Activated naive CD8-positive, alpha-beta T cell treated with anti-CD3 and anti-CD28 coated beads for 36 hours (primary cell): ENCODE data around the gene TMTC1. TPM values are rescaled to one million over a fixed set of nuclear protein-coding genes. Genes with fewer than 3 reads are reported as not detected.
"Not testable (repeated sequence)": the region's sequence is repeated elsewhere in the genome, so short reads cannot be mapped to it uniquely, and the experiment has no call there.

Source experiments
- DNase-seq: peaks from one replicate; pipeline ENCODE4 v3.0.0; 2021
- H3K27ac Mint-ChIP-seq: one replicate; pipeline ENCODE4 v1.8.0; 2022; ENCODE audit warnings: mild to moderate bottlenecking, moderate library complexity, mixed read lengths
- H3K27me3 Mint-ChIP-seq: one replicate; pipeline ENCODE4 v1.8.0; 2022; ENCODE audit warnings: mild to moderate bottlenecking, mixed read lengths
- H3K36me3 Mint-ChIP-seq: one replicate; pipeline ENCODE4 v1.8.0; 2021; ENCODE audit warnings: mild to moderate bottlenecking, mixed read lengths
- H3K4me1 Mint-ChIP-seq: one replicate; pipeline ENCODE4 v1.8.0; 2021; ENCODE audit warnings: mixed read lengths
- H3K4me3 Mint-ChIP-seq: one replicate; pipeline ENCODE4 v1.8.0; 2022; ENCODE audit warnings: mild to moderate bottlenecking, moderate library complexity, mixed read lengths
- H3K9me3 Mint-ChIP-seq: one replicate; pipeline ENCODE4 v1.8.0; 2022; ENCODE audit warnings: mixed read lengths
- total RNA-seq, 2 experiments: library from RNA; stranded (reverse); gene quantifications; one replicate each; pipeline ENCODE4 v1.2.3, GENCODE V29; 2021

Gene TMTC1
- not detected for total RNA-seq

- peak; percentile 2 for DNase-seq
- Mint-ChIP-seq H3K4me1 (peaks cover 8% of the 10 kb centered on the region), H3K4me3 (peak within 1 kb of the TSS; percentile 47), H3K9me3 (peaks cover 4% of the 10 kb centered on the region), H3K27ac (no peak within 1 kb of the TSS), H3K27me3 (peaks cover 58% of the 10 kb centered on the region), H3K36me3 (no peaks in the 10 kb centered on the region)
Measured at GRCh38 chr12:29783773-29784666, at the start of gene TMTC1. Gene TMTC1 (minus strand): TSS chr12:29783942. CDS start chr12:29783751, 191 bp downstream.

- no peak overlapping the region for H3K27ac Mint-ChIP-seq
- H3K4me3 Mint-ChIP-seq, result no peak overlapping the region
- peaks cover 24% of the 10 kb centered on the region for H3K9me3 Mint-ChIP-seq
- H3K36me3 Mint-ChIP-seq, result no peaks in the 10 kb centered on the region
- no peaks in the 10 kb centered on the region for H3K4me1 Mint-ChIP-seq
- H3K27me3 Mint-ChIP-seq, result no peaks in the 10 kb centered on the region
- DNase-seq, result no peak
Measured at GRCh38 chr12:29831173-29831572, 47.4 kb upstream of the TMTC1 start.

GRCh38 chr12:29830391-29830790 lies 46.6 kb upstream of the TMTC1 start:
- Mint-ChIP-seq H3K4me3 (no peak overlapping the region), H3K36me3 (no peaks in the 10 kb centered on the region), H3K9me3 (peaks cover 19% of the 10 kb centered on the region), H3K27ac (no peak overlapping the region), H3K27me3 (no peaks in the 10 kb centered on the region), H3K4me1 (no peaks in the 10 kb centered on the region)
- DNase-seq, result no peak

GRCh38 chr12:29818916-29819623 lies 35.3 kb upstream of the TMTC1 start:
- Mint-ChIP-seq H3K27me3 (no peaks in the 10 kb centered on the region), H3K27ac (no peak overlapping the region), H3K36me3 (no peaks in the 10 kb centered on the region), H3K9me3 (no peaks in the 10 kb centered on the region), H3K4me3 (no peak overlapping the region), H3K4me1 (no peaks in the 10 kb centered on the region)
- no peak for DNase-seq

- no peak overlapping the region for H3K27ac Mint-ChIP-seq
- H3K27me3 Mint-ChIP-seq, result no peaks in the 10 kb centered on the region
- DNase-seq, result no peak
- no peaks in the 10 kb centered on the region for H3K36me3 Mint-ChIP-seq
- peaks cover 4% of the 10 kb centered on the region for H3K9me3 Mint-ChIP-seq
- H3K4me3 Mint-ChIP-seq, result no peak overlapping the region
- H3K4me1 Mint-ChIP-seq, result no peaks in the 10 kb centered on the region
Measured at GRCh38 chr12:29816874-29817725, 33.4 kb upstream of the TMTC1 start.

GRCh38 chr12:29809616-29810361 lies 26.0 kb upstream of the TMTC1 start:
- not testable (repeated sequence) for H3K27ac Mint-ChIP-seq, DNase-seq, H3K9me3 Mint-ChIP-seq, H3K4me1 Mint-ChIP-seq, H3K27me3 Mint-ChIP-seq, H3K36me3 Mint-ChIP-seq, H3K4me3 Mint-ChIP-seq

GRCh38 chr12:29807129-29807528 lies 23.4 kb upstream of the TMTC1 start:
- Mint-ChIP-seq H3K4me1 (no peaks in the 10 kb centered on the region), H3K9me3 (peaks cover 5% of the 10 kb centered on the region), H3K27ac (no peak overlapping the region), H3K4me3 (no peak overlapping the region), H3K36me3 (no peaks in the 10 kb centered on the region), H3K27me3 (no peaks in the 10 kb centered on the region)
- no peak for DNase-seq

- H3K36me3 Mint-ChIP-seq, result no peaks in the 10 kb centered on the region
- H3K27me3 Mint-ChIP-seq, result no peaks in the 10 kb centered on the region
- H3K4me3 Mint-ChIP-seq, result no peak overlapping the region
- no peak overlapping the region for H3K27ac Mint-ChIP-seq
- no peak for DNase-seq
- no peaks in the 10 kb centered on the region for H3K4me1 Mint-ChIP-seq
- peaks cover 3% of the 10 kb centered on the region for H3K9me3 Mint-ChIP-seq
Measured at GRCh38 chr12:29804019-29804418, 20.3 kb upstream of the TMTC1 start.

- H3K9me3 Mint-ChIP-seq, result peaks cover 3% of the 10 kb centered on the region
- H3K4me1 Mint-ChIP-seq, result no peaks in the 10 kb centered on the region
- H3K27ac Mint-ChIP-seq, result no peak overlapping the region
- H3K36me3 Mint-ChIP-seq, result no peaks in the 10 kb centered on the region
- H3K27me3 Mint-ChIP-seq, result peaks cover 8% of the 10 kb centered on the region
- no peak overlapping the region for H3K4me3 Mint-ChIP-seq
- DNase-seq, result no peak
Measured at GRCh38 chr12:29799591-29799990, 15.8 kb upstream of the TMTC1 start.

- Mint-ChIP-seq H3K27ac (no peak overlapping the region), H3K9me3 (peaks cover 6% of the 10 kb centered on the region), H3K4me3 (no peak overlapping the region), H3K27me3 (peaks cover 8% of the 10 kb centered on the region), H3K4me1 (no peaks in the 10 kb centered on the region), H3K36me3 (no peaks in the 10 kb centered on the region)
- no peak for DNase-seq
Measured at GRCh38 chr12:29797565-29798355, 14.0 kb upstream of the TMTC1 start.

GRCh38 chr12:29796823-29797263 lies 13.1 kb upstream of the TMTC1 start:
- Mint-ChIP-seq H3K9me3 (peaks cover 3% of the 10 kb centered on the region), H3K27me3 (peaks cover 8% of the 10 kb centered on the region), H3K27ac (no peak overlapping the region), H3K4me3 (no peak overlapping the region), H3K36me3 (no peaks in the 10 kb centered on the region), H3K4me1 (no peaks in the 10 kb centered on the region)
- DNase-seq, result no peak

- Mint-ChIP-seq H3K27ac (no peak overlapping the region), H3K9me3 (peaks cover 3% of the 10 kb centered on the region), H3K36me3 (no peaks in the 10 kb centered on the region), H3K27me3 (peaks cover 8% of the 10 kb centered on the region), H3K4me3 (no peak overlapping the region), H3K4me1 (no peaks in the 10 kb centered on the region)
- DNase-seq, result no peak
Measured at GRCh38 chr12:29795715-29796114, 12.0 kb upstream of the TMTC1 start.

GRCh38 chr12:29794862-29795261 lies 11.1 kb upstream of the TMTC1 start:
- DNase-seq, result no peak
- H3K27ac Mint-ChIP-seq, result no peak overlapping the region
- H3K27me3 Mint-ChIP-seq, result peaks cover 8% of the 10 kb centered on the region
- H3K36me3 Mint-ChIP-seq, result no peaks in the 10 kb centered on the region
- no peaks in the 10 kb centered on the region for H3K4me1 Mint-ChIP-seq
- H3K4me3 Mint-ChIP-seq, result no peak overlapping the region
- peaks cover 6% of the 10 kb centered on the region for H3K9me3 Mint-ChIP-seq

- Mint-ChIP-seq H3K27me3 (peaks cover 6% of the 10 kb centered on the region), H3K4me3 (no peak overlapping the region), H3K27ac (no peak overlapping the region), H3K9me3 (peaks cover 6% of the 10 kb centered on the region), H3K36me3 (no peaks in the 10 kb centered on the region), H3K4me1 (no peaks in the 10 kb centered on the region)
- no peak for DNase-seq
Measured at GRCh38 chr12:29792853-29793252, 9.1 kb upstream of the TMTC1 start.
